ENCODE measurements around the gene CD40.
A peak's percentile ranks its signal among the peaks of the same experiment; 100 is the strongest.

Gene CD40

DNA sequence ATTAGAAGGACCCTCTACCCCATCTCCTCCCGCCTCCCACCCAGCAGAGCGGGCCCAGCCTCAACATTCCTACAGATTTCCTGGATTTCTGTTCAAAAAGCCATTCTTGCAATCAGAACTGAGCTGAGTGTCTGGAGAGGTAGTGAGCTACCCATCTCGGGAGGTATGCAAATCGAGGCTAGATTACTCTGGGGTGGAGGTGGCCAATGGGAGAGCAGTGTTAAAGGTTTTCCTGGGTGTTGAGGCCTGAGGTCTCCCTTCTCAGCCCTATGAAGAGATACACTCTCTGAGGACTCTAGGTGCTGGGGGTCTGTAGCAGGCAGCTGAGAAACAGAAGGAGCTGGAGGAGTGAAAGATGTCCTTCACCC, 57.0 kb downstream of the CD40 start:
- DNase-seq: no peak

GRCh38 chr20:46176739-46177378, 58.7 kb downstream of the CD40 start:
- DNase-seq: peak; percentile 83

DNA sequence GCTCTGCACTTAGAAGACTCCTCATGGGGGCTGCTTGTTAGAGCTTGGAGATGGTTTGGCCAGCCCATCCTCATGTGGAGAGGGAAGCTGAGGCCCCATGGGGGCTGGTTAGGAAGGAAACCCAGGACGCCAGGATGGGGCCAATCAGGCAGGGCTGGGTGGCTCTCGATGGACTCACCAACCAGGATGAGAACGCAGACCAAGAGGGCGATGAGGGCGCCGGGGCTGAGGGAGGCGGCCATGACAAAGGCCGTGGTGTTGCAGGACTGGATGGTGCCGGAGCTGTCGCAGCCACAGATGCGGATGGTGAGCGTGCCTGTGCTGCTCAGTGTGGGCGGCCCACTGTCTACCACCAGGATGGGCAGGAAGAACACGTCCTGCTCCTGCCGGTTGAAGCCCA, 59.7 kb downstream of the CD40 start:
- no peak for DNase-seq

- no peak for DNase-seq
These were observed 60.8 kb downstream of the CD40 start for GRCh38 chr20:46178891-46179290.
